Panc1 (cell line): ENCODE data around the gene SYT12. TPM values are rescaled to one million over a fixed set of nuclear protein-coding genes. Genes with fewer than 3 reads are reported as not detected.

Source experiments
- ATAC-seq: fragments of 200-7000 bp; cut with Tn5 transposase; 2 replicates; pipeline ENCODE4 v1.9.1; 2020; ENCODE audit warnings: mild to moderate bottlenecking, moderate library complexity
- BruUV-seq: library from RNA; stranded (reverse); fragments of 400-500 nt; replicated peaks from 2 replicates; lab custom pipeline; 2021; lab: Mats Ljungman, UMichigan
- CTCF ChIA-PET: fragments of 300-600 bp; sonication (Branson Sonifier 250); formaldehyde crosslinking; loops from one replicate; lab custom pipeline; 2022; ENCODE audit warnings: antibody characterized with exemption; lab: Charles Lee
- POLR2A ChIA-PET: fragments of 300-600 bp; sonication (Branson Sonifier 250); formaldehyde crosslinking; loops from one replicate; lab custom pipeline; 2022; ENCODE audit warnings: antibody characterized with exemption; lab: Charles Lee
- DNase-seq: peaks from one replicate; pipeline ENCODE4 v3.0.0-alpha.2; 2010; ENCODE audit warnings: low read depth, low spot score
- H3K27ac ChIP-seq: 2 replicates; pipeline ENCODE4 v1.5.1; 2011; ENCODE audit warnings: mild to moderate bottlenecking, low read length, inconsistent platforms
- H3K27me3 ChIP-seq: fragments of 200-500 bp; sonication (Bioruptor generic); 2 replicates; pipeline ENCODE4 v1.6.0; 2014; ENCODE audit warnings: low read length, inconsistent platforms; ENCODE audit not compliant: control insufficient read depth, insufficient read depth
- H3K36me3 ChIP-seq: fragments of 200-500 bp; sonication (Bioruptor generic); 2 replicates; pipeline ENCODE4 v1.5.1; 2014; ENCODE audit warnings: inconsistent platforms, mild to moderate bottlenecking, low read length, moderate library complexity; ENCODE audit not compliant: control insufficient read depth, insufficient read depth
- H3K4me1 ChIP-seq: 2 replicates; pipeline ENCODE4 v1.5.1; 2011; ENCODE audit warnings: inconsistent platforms, mild to moderate bottlenecking, low read length, moderate library complexity; ENCODE audit not compliant: control insufficient read depth, insufficient read depth
- H3K4me3 ChIP-seq, 2 experiments: 2 replicates each; pipeline ENCODE4 v1.5.1; 2011 to 2012; ENCODE audit warnings: low read depth in 2 of 2, low read length in 2 of 2, mild to moderate bottlenecking in 2 of 2, inconsistent platforms in 1 of 2, moderate library complexity in 1 of 2
- H3K9me3 ChIP-seq: fragments of 200-500 bp; sonication (Bioruptor generic); 2 replicates; pipeline ENCODE4 v1.5.1; 2014; ENCODE audit warnings: low read depth, mild to moderate bottlenecking, inconsistent platforms, low read length, moderate library complexity; ENCODE audit not compliant: control insufficient read depth, insufficient read depth
- POLR2AphosphoS5 ChIP-seq: IDR thresholded peaks from 2 replicates; pipeline ENCODE4 v1.6.1; 2012; ENCODE audit warnings: mild to moderate bottlenecking, low read depth, low read length, moderate library complexity
- SIN3A ChIP-seq: IDR thresholded peaks from 2 replicates; pipeline ENCODE4 v1.6.1; 2012; ENCODE audit warnings: low read depth, mild to moderate bottlenecking, low read length, moderate library complexity, borderline replicate concordance; ENCODE audit not compliant: insufficient read depth
- TCF7L2 ChIP-seq: IDR thresholded peaks from 2 replicates; pipeline ENCODE4 v1.6.1; 2011; ENCODE audit warnings: mild to moderate bottlenecking, low read depth, low read length, inconsistent platforms
- in situ Hi-C: cut with HindIII; loops from 2 replicates; pipeline ENCODE4 v1.10.0; 2016; ENCODE audit warnings: low sequenced_read_pairs, low pct_unique_long_range_greater_than_20kb
- intact Hi-C: fragments of 100-400 bp; cut with micrococcal nuclease; formaldehyde crosslinking; loops from one replicate; pipeline ENCODE4 v1.10.0; 2022; ENCODE audit not compliant: unreplicated experiment
- total RNA-seq: library from RNA; stranded (reverse); gene quantifications from one replicate; pipeline ENCODE4 v1.2.1, GENCODE V29; 2021; ENCODE audit not compliant: unreplicated experiment
- TF ChIP-seq, protein P1 (sequence below), 2 experiments: IDR thresholded peaks; 2 replicates each; pipeline ENCODE4 v1.6.1; 2011 to 2012; ENCODE audit warnings: low read depth in 2 of 2, control low read depth in 1 of 2, low read length in 1 of 2, mild to moderate bottlenecking in 1 of 2, moderate library complexity in 1 of 2; ENCODE audit not compliant: insufficient read depth in 1 of 2
- TF ChIP-seq, protein P2 (sequence below): fragments of 450-650 bp; IDR thresholded peaks from 2 replicates; pipeline ENCODE4 v1.5.1; 2017; ENCODE audit warnings: mild to moderate bottlenecking

SYT12 gene
- total RNA-seq, 1 experiment from 2014 or later, result 0.62 TPM

DNA sequence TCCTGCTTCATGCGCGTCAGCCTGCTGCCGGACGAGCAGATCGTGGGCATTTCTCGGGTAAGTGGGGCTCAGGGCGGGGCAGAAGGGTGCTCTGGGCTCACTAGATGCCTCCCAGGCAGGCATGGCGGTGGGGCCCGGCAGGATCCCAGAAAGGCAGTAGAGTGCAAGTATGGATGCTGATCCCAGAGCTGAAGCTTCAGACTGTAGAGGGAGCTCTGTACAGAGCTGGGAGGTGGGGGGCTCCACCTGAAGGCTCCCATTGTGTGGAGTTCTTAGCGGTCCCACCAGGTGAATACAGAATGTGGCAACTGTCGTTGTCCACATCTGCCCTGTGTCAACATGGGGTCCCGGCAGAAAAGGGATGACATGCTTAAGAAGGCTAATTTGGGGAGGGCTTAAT, 17.2 kb downstream of the SYT12 start:
- intact Hi-C loops, result no loop called here

DNA sequence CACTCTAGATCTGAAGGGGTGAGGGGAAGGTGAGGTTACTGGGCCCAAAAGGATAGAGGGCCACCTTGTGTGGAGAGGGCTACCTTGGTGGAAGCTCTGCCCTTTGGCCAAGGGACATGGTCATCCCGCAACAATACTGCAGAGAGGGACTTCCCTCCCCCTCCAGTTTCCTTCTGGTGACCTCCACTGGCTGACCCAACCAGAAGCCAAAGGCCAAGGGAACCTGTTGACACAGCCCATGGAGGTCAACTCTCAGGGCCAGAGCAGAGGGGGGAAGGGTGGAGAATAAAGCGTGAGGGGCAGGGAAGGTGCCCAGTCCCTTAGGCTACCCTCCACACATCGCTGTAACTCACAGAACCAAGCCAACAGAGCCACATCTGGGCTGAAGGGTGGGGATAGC, 18.7 kb downstream of the SYT12 start:
- CTCF ChIA-PET, result no interaction called here
- H3K4me3 ChIP-seq, result no peak overlapping the region
- in situ Hi-C loops, result no loop called here
- no peak overlapping the region for H3K27ac ChIP-seq
- H3K9me3 ChIP-seq, result no peaks in the 10 kb centered on the region
- no peak for DNase-seq
- POLR2A ChIA-PET, result no interaction called here
- no peaks in the 10 kb centered on the region for H3K36me3 ChIP-seq
- TF ChIP-seq SIN3A (no peak), POLR2AphosphoS5 (no peak), TCF7L2 (no peak)
- TF ChIP-seq, protein P1, sequence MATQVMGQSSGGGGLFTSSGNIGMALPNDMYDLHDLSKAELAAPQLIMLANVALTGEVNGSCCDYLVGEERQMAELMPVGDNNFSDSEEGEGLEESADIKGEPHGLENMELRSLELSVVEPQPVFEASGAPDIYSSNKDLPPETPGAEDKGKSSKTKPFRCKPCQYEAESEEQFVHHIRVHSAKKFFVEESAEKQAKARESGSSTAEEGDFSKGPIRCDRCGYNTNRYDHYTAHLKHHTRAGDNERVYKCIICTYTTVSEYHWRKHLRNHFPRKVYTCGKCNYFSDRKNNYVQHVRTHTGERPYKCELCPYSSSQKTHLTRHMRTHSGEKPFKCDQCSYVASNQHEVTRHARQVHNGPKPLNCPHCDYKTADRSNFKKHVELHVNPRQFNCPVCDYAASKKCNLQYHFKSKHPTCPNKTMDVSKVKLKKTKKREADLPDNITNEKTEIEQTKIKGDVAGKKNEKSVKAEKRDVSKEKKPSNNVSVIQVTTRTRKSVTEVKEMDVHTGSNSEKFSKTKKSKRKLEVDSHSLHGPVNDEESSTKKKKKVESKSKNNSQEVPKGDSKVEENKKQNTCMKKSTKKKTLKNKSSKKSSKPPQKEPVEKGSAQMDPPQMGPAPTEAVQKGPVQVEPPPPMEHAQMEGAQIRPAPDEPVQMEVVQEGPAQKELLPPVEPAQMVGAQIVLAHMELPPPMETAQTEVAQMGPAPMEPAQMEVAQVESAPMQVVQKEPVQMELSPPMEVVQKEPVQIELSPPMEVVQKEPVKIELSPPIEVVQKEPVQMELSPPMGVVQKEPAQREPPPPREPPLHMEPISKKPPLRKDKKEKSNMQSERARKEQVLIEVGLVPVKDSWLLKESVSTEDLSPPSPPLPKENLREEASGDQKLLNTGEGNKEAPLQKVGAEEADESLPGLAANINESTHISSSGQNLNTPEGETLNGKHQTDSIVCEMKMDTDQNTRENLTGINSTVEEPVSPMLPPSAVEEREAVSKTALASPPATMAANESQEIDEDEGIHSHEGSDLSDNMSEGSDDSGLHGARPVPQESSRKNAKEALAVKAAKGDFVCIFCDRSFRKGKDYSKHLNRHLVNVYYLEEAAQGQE (IDR thresholded peaks at IDR 0.05; ENCODE audit: insufficient read depth in 1 of 2, low read depth in 2 of 2, low read length in 1 of 2), result no peak
- TF ChIP-seq, protein P2, sequence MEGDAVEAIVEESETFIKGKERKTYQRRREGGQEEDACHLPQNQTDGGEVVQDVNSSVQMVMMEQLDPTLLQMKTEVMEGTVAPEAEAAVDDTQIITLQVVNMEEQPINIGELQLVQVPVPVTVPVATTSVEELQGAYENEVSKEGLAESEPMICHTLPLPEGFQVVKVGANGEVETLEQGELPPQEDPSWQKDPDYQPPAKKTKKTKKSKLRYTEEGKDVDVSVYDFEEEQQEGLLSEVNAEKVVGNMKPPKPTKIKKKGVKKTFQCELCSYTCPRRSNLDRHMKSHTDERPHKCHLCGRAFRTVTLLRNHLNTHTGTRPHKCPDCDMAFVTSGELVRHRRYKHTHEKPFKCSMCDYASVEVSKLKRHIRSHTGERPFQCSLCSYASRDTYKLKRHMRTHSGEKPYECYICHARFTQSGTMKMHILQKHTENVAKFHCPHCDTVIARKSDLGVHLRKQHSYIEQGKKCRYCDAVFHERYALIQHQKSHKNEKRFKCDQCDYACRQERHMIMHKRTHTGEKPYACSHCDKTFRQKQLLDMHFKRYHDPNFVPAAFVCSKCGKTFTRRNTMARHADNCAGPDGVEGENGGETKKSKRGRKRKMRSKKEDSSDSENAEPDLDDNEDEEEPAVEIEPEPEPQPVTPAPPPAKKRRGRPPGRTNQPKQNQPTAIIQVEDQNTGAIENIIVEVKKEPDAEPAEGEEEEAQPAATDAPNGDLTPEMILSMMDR, result no peak
- no peaks in the 10 kb centered on the region; the same call in 1 of the 2 replicates for H3K4me1 ChIP-seq
- no peaks in the 10 kb centered on the region for H3K27me3 ChIP-seq
- ATAC-seq, result no peak
- intact Hi-C loops, result no loop called here
- no TSS peak for BruUV-seq

More for the DNA sequence above, 17.2 kb downstream of the SYT12 start:
- CTCF ChIA-PET, result interaction anchor here (0.6 kb wide), 1 partner anchor 33 kb away, joined by 11 read pairs; no protein-coding TSS in a partner anchor
- no peak for DNase-seq
- H3K4me1 ChIP-seq, result no peaks in the 10 kb centered on the region; the same call in 1 of the 2 replicates
- H3K9me3 ChIP-seq, result no peaks in the 10 kb centered on the region
- no peaks in the 10 kb centered on the region for H3K27me3 ChIP-seq
- no TSS peak for BruUV-seq
- ATAC-seq, result no peak
- POLR2A ChIA-PET, result interaction anchor here (1.2 kb wide), 1 partner anchor 11 kb away, joined by 4 read pairs; no protein-coding TSS in a partner anchor
- in situ Hi-C loops, result no loop called here
- TF ChIP-seq SIN3A, result no peak
- TF ChIP-seq, protein P1 (IDR thresholded peaks at IDR 0.05; ENCODE audit: insufficient read depth in 1 of 2, low read depth in 2 of 2, low read length in 1 of 2), result no peak
- no peak for TF ChIP-seq TCF7L2
- TF ChIP-seq, protein P2, result no peak
- no peak for TF ChIP-seq POLR2AphosphoS5
- no peak overlapping the region for H3K4me3 ChIP-seq
- H3K36me3 ChIP-seq, result no peaks in the 10 kb centered on the region
- no peak overlapping the region for H3K27ac ChIP-seq
